ENCODE measurements around the gene SEC16B. TPM values are rescaled to one million over a fixed set of nuclear protein-coding genes. Genes with fewer than 3 reads are reported as not detected.

SEC16B gene
- total and polyA plus RNA-seq, 2 of the 8 experiments (the other 6 are each of a cell fraction or from before 2014, with no cell fraction given), result 0.56 to 0.94 TPM

GRCh38 chr1:178005450-178005849 lies 35.6 kb upstream of the SEC16B start:
- H2BK15ac ChIP-seq (ENCODE audit: low read length), result no peak overlapping the region
- H3K4me1 ChIP-seq (replicated peaks in 1 of 4; ENCODE audit: control insufficient read depth in 3 of 4, insufficient read depth in 4 of 4, low read length in 3 of 4), result no peaks in the 10 kb centered on the region
- no peak for DNase-seq (ENCODE audit: low read depth in 1 of 2, low spot score in 2 of 2)
- H3K4ac ChIP-seq (replicated peaks; ENCODE audit: insufficient read length, low read depth, low read length), result no peak overlapping the region
- no peak overlapping the region for H4K8ac ChIP-seq (ENCODE audit: extremely low read depth, insufficient read depth, low read length)
- no peak overlapping the region for H4K91ac ChIP-seq (replicated peaks; ENCODE audit: insufficient read length, low read length)
- H3K27ac ChIP-seq (ENCODE audit: low read depth, low read length), result no peak overlapping the region
- no peak overlapping the region for H3K4me3 ChIP-seq (ENCODE audit: extremely low read depth in 1 of 4, insufficient read depth in 2 of 4, low read depth in 3 of 4, low read length in 4 of 4)
- H2BK20ac ChIP-seq (ENCODE audit: low read length), result no peak overlapping the region
- no peaks in the 10 kb centered on the region for H3K9me3 ChIP-seq (ENCODE audit: insufficient read depth in 2 of 2, low read depth in 1 of 2, low read length in 1 of 2)
- H2AFZ ChIP-seq (ENCODE audit: low read length), result no peak overlapping the region
- no peak overlapping the region for H3K4me2 ChIP-seq (ENCODE audit: insufficient read depth in 1 of 2, low read depth in 2 of 2, low read length in 2 of 2)
- H3K14ac ChIP-seq (ENCODE audit: insufficient read length), result no peak overlapping the region
- H4K20me1 ChIP-seq (replicated peaks in 1 of 2; ENCODE audit: control insufficient read depth in 1 of 2, insufficient read depth in 2 of 2, low read length in 2 of 2), result no peaks in the 10 kb centered on the region
- no peak overlapping the region for H3K9ac ChIP-seq (replicated peaks in 1 of 4; ENCODE audit: extremely low read depth in 1 of 4, low read depth in 3 of 4, low read length in 3 of 4)
- TF ChIP-seq SP1 (IDR thresholded peaks at IDR 0.05; ENCODE audit: low read depth, low read length) (no peak), CBX8 (IDR thresholded peaks at IDR 0.05; ENCODE audit: borderline replicate concordance, low read depth, low read length) (no peak), RXRA (IDR thresholded peaks at IDR 0.05; ENCODE audit: insufficient read depth, low read depth, low read length) (no peak), CBX5 (IDR thresholded peaks at IDR 0.05; ENCODE audit: low read depth, low read length) (no peak)
- H3K36me3 ChIP-seq (ENCODE audit: control insufficient read depth in 2 of 4, insufficient read depth in 4 of 4, low read length in 3 of 4), result no peaks in the 10 kb centered on the region
- no peak overlapping the region for H2BK5ac ChIP-seq (ENCODE audit: low read depth, low read length)
- no peak overlapping the region for H2BK12ac ChIP-seq (ENCODE audit: low read depth, low read length)
- ChIA-PET CTCF (ENCODE audit: partially characterized antibody) (no interaction called here), POLR2A (ENCODE audit: partially characterized antibody) (interaction anchor here (0.6 kb wide), 1 partner anchor 11 kb away, joined by 4 read pairs; no protein-coding TSS in a partner anchor)
- no peaks in the 10 kb centered on the region for H3K79me1 ChIP-seq (ENCODE audit: low read depth, low read length)
- H3K18ac ChIP-seq (ENCODE audit: extremely low read depth, low read length), result no peak overlapping the region
- H2BK120ac ChIP-seq (replicated peaks; ENCODE audit: low read depth, low read length), result no peak overlapping the region
- no peaks in the 10 kb centered on the region; the same call in 1 of the 2 replicates for H3K23me2 ChIP-seq (ENCODE audit: low read depth, low read length)
- H4K5ac ChIP-seq (ENCODE audit: insufficient read length, low read depth, low read length), result no peak overlapping the region
- no peak overlapping the region for H3K23ac ChIP-seq (ENCODE audit: insufficient read length)
- FAIRE-seq, result no peak
- 90% methylated on average over 5 of the region's 5 CpGs; no CpG with 5 or more reads in 1 of the 2 experiments for WGBS, 2 experiments (ENCODE audit: extremely low coverage in 1 of 2, insufficient coverage in 1 of 2, insufficient read length in 1 of 2, insufficient replicate concordance in 2 of 2, low coverage in 1 of 2, low lambda C conversion rate in 2 of 2, missing lambda C conversion rate in 1 of 2)
- H3K27me3 ChIP-seq (replicated peaks in 1 of 4; ENCODE audit: control insufficient read depth in 3 of 4, extremely low read depth in 1 of 4, insufficient read depth in 3 of 4, low read length in 3 of 4), result no peaks in the 10 kb centered on the region
- no peaks in the 10 kb centered on the region for H3K79me2 ChIP-seq (ENCODE audit: control insufficient read depth in 1 of 2, insufficient read depth in 2 of 2, low read length in 2 of 2)
- H2AK5ac ChIP-seq (ENCODE audit: low read depth, low read length), result no peak overlapping the region
- no peak overlapping the region for H3K56ac ChIP-seq (replicated peaks; ENCODE audit: insufficient read length, low read depth, low read length)

Measured in H1 (cell line).